HepG2 (cell line): ENCODE measurements around the gene LINGO3. TPM values are rescaled to one million over a fixed set of nuclear protein-coding genes. Genes with fewer than 3 reads are reported as not detected.

ENCODE experiments used
- ATAC-seq: fragments of 200-7000 bp; cut with Tn5 transposase; 3 replicates; pipeline ENCODE4 v1.9.1; 2020; ENCODE audit warnings: mild to moderate bottlenecking, moderate library complexity
- BruUV-seq: library from RNA; stranded (reverse); fragments of 400-500 nt; replicated peaks from 2 replicates; lab custom pipeline; 2021; lab: Mats Ljungman, UMichigan
- CTCF ChIA-PET: fragments of 300-600 bp; formaldehyde crosslinking; extraction: SDS; loops from one replicate; lab custom pipeline; 2021; ENCODE audit warnings: low total read pairs, inconsistent platforms, low intra/inter-chr PET ratio; lab: Yijun Ruan, JAX
- POLR2A ChIA-PET: fragments of 350-600 bp; sonication (Branson Sonifier 250); formaldehyde crosslinking; loops from one replicate; lab custom pipeline; 2020; ENCODE audit warnings: antibody characterized with exemption, inconsistent platforms; lab: Yijun Ruan, JAX
- DNase-seq: peaks from one replicate; pipeline ENCODE4 v3.0.0-alpha.2; 2015; ENCODE audit warnings: low spot score
- FAIRE-seq: peaks from 3 replicates; lab custom pipeline; 2011; peaks lifted over from hg19 to GRCh38; lab: Jason Lieb, UNC
- H2AFZ ChIP-seq: one replicate; pipeline ENCODE4 v1.6.1; 2011; ENCODE audit warnings: low read length, inconsistent platforms
- H3K27ac ChIP-seq: fragments of 300-600 bp; 3 replicates; pipeline ENCODE4 v1.8.0; 2011; ENCODE audit warnings: mixed run types, mild to moderate bottlenecking, mixed read lengths, low read length, inconsistent platforms; ENCODE audit not compliant: insufficient read depth; ENCODE audit errors: extremely low read length
- H3K27me3 ChIP-seq, 2 experiments: fragments of 200-600 bp in 1 of 2; 2 replicates in 1 of 2; 3 replicates in 1 of 2; pipeline versions ENCODE4 v1.6.0 to v1.8.0; 2011; ENCODE audit warnings: low read length in 2 of 2, mild to moderate bottlenecking in 2 of 2, moderate library complexity in 2 of 2, inconsistent platforms in 1 of 2; ENCODE audit not compliant: insufficient read depth in 2 of 2, control insufficient read depth in 1 of 2
- H3K36me3 ChIP-seq, 2 experiments: fragments of 200-600 bp in 1 of 2; replicated peaks in 1 of 2; 2 replicates in 1 of 2; 3 replicates in 1 of 2; pipeline versions ENCODE4 v1.5.1 to v1.8.0; 2011; ENCODE audit warnings: low read length in 2 of 2, inconsistent platforms in 1 of 2; ENCODE audit not compliant: insufficient read depth in 2 of 2, control insufficient read depth in 1 of 2
- H3K4me1 ChIP-seq: 2 replicates; pipeline ENCODE4 v1.5.1; 2012; ENCODE audit warnings: low read length, inconsistent platforms; ENCODE audit not compliant: insufficient read depth
- H3K4me2 ChIP-seq: 2 replicates; pipeline ENCODE4 v1.6.0; 2011; ENCODE audit warnings: low read depth, low read length, inconsistent platforms
- H3K4me3 ChIP-seq, 3 experiments: fragments of 200-600 bp in 1 of 3; sonication (generic), shearing (Covaris generic) in 1 of 3; replicated peaks in 1 of 3; 2 replicates each; pipeline ENCODE4 v1.5.1; 2011 to 2016; ENCODE audit warnings: low read length in 3 of 3, inconsistent platforms in 2 of 3, low read depth in 2 of 3, mild to moderate bottlenecking in 2 of 3, control low read depth in 1 of 3, mixed read lengths in 1 of 3; ENCODE audit not compliant: insufficient read depth in 1 of 3
- H3K79me2 ChIP-seq: one replicate; pipeline ENCODE4 v1.6.1; 2011; ENCODE audit warnings: low read length, inconsistent platforms; ENCODE audit not compliant: insufficient read depth
- H3K9ac ChIP-seq: 2 replicates; pipeline ENCODE4 v1.6.0; 2011; ENCODE audit warnings: mild to moderate bottlenecking, low read depth, low read length, inconsistent platforms; ENCODE audit not compliant: insufficient read depth
- H3K9me3 ChIP-seq: 2 replicates; pipeline ENCODE4 v1.5.1; 2012; ENCODE audit warnings: mild to moderate bottlenecking, low read length
- H4K20me1 ChIP-seq: 2 replicates; pipeline ENCODE4 v1.6.0; 2011; ENCODE audit warnings: inconsistent platforms, mild to moderate bottlenecking, low read length, moderate library complexity; ENCODE audit not compliant: insufficient read depth
- ARHGAP35 ChIP-seq: sonication (generic); formaldehyde crosslinking; IDR thresholded peaks from 2 replicates; pipeline ENCODE4 v1.9.0; 2022; ENCODE audit warnings: mild to moderate bottlenecking, inconsistent platforms, moderate library complexity, missing genetic modification reagents, borderline replicate concordance
- GTF2F1 ChIP-seq: fragments of 150-350 bp; IDR thresholded peaks from 2 replicates; pipeline ENCODE4 v1.6.1; 2014; ENCODE audit warnings: low read length
- HNRNPL ChIP-seq: fragments of 200-400 bp; formaldehyde crosslinking; IDR thresholded peaks from 2 replicates; pipeline ENCODE4 v1.6.1; 2017; ENCODE audit warnings: mild to moderate bottlenecking, low read depth, low read length
- KMT2A ChIP-seq: sonication (generic); formaldehyde crosslinking; IDR thresholded peaks from 2 replicates; pipeline ENCODE4 v1.4.0; 2020; ENCODE audit warnings: missing genetic modification reagents
- NFRKB ChIP-seq: fragments of 450-650 bp; IDR thresholded peaks from 2 replicates; pipeline ENCODE4 v1.6.1; 2017
- PPARG ChIP-seq: conservative IDR thresholded peaks from 2 replicates; pipeline ENCODE4 v1.6.1; 2016; ENCODE audit warnings: missing biosample characterization, missing genetic modification reagents
- SRF ChIP-seq: IDR thresholded peaks from 2 replicates; pipeline ENCODE4 v1.6.1; 2011; ENCODE audit warnings: mild to moderate bottlenecking, low read depth, low read length, moderate library complexity
- SSRP1 ChIP-seq: IDR thresholded peaks from 2 replicates; pipeline ENCODE4 v1.6.1; 2016; ENCODE audit warnings: control low read depth
- STAG1 ChIP-seq: sonication (generic); formaldehyde crosslinking; IDR thresholded peaks from 2 replicates; pipeline ENCODE4 v1.4.0; 2020; ENCODE audit warnings: missing genetic modification reagents
- TAF1 ChIP-seq: sonication (generic); formaldehyde crosslinking; IDR thresholded peaks from 2 replicates; pipeline ENCODE4 v1.4.0; 2020; ENCODE audit warnings: missing genetic modification reagents
- XRCC5 ChIP-seq: fragments of 200-400 bp; formaldehyde crosslinking; optimal IDR thresholded peaks from 2 replicates; pipeline ENCODE3; 2017; ENCODE audit warnings: mild to moderate bottlenecking, low read length
- ZBTB7A ChIP-seq: sonication (generic); formaldehyde crosslinking; IDR thresholded peaks from 2 replicates; pipeline ENCODE4 v1.8.0; 2022; ENCODE audit warnings: mild to moderate bottlenecking, missing genetic modification reagents
- ZFX ChIP-seq: sonication (generic); formaldehyde crosslinking; IDR thresholded peaks from 2 replicates; pipeline ENCODE4 v1.4.0; 2020; ENCODE audit warnings: mild to moderate bottlenecking, low read depth, missing genetic modification reagents, moderate library complexity
- ZNF337 ChIP-seq: sonication (generic); formaldehyde crosslinking; IDR thresholded peaks from 2 replicates; pipeline ENCODE4 v1.5.1; 2020; ENCODE audit warnings: missing genetic modification reagents, low read depth, mild to moderate bottlenecking, borderline replicate concordance
- ZNF577 ChIP-seq: sonication (generic); formaldehyde crosslinking; IDR thresholded peaks from 2 replicates; pipeline ENCODE4 v1.4.0; 2020; ENCODE audit warnings: mild to moderate bottlenecking, low read depth, missing genetic modification reagents, borderline replicate concordance
- ZNF616 ChIP-seq: sonication (generic); formaldehyde crosslinking; IDR thresholded peaks from 2 replicates; pipeline ENCODE4 v1.5.0; 2020; ENCODE audit warnings: low read depth, mild to moderate bottlenecking, missing genetic modification reagents
- ZNF629 ChIP-seq: sonication (generic); formaldehyde crosslinking; conservative IDR thresholded peaks from 2 replicates; pipeline ENCODE4 v1.5.0; 2020; ENCODE audit warnings: missing genetic modification reagents
- ZNF672 ChIP-seq: sonication (generic); formaldehyde crosslinking; IDR thresholded peaks from 2 replicates; pipeline ENCODE4 v1.8.1; 2022; ENCODE audit warnings: missing genetic modification reagents
- WGBS: methylation state at CpG from one replicate; pipeline ENCODE4 v1.1.6; 2017; ENCODE audit warnings: low lambda C conversion rate; 5-methylcytosine and 5-hydroxymethylcytosine counted together
- in situ Hi-C: cut with HindIII; loops from 2 replicates; pipeline ENCODE4 v1.10.0; 2017; ENCODE audit warnings: low pct_unique_long_range_greater_than_20kb; ENCODE audit not compliant: extremely low pct_ligation_motif_present
- intact Hi-C: fragments of 100-400 bp; cut with micrococcal nuclease; formaldehyde crosslinking; loops from one replicate; pipeline ENCODE4 v1.10.0; 2022; ENCODE audit not compliant: unreplicated experiment
- polyA plus RNA-seq, 8 experiments: library from polyadenylated mRNA; depleted of rRNA in 3 of 8; stranded (reverse) in 7 of 8; unstranded in 1 of 8; fragments of >200 nt; fragmentation: Illumina TruSeq in 4 of 8; extraction: Trizol in 4 of 8; gene quantifications; 2 replicates each; pipeline versions ENCODE4 v1.2.1 to v1.2.3, GENCODE V29; 2011 to 2016; ENCODE audit warnings: low read depth in 4 of 8, missing spikeins in 1 of 8, mixed read lengths in 1 of 8; ENCODE audit not compliant: insufficient read depth in 1 of 8
- total RNA-seq, 5 experiments: library from RNA; depleted of rRNA; stranded (reverse); fragments of >200 nt; fragmentation: Illumina TruSeq; extraction: Trizol; gene quantifications; 2 replicates each; pipeline ENCODE4 v1.2.3, GENCODE V29; 2016; ENCODE audit warnings: low read depth in 1 of 5
- TF ChIP-seq, protein P1 (sequence below): sonication (generic); formaldehyde crosslinking; IDR thresholded peaks from 2 replicates; pipeline ENCODE4 v1.4.0; 2020; ENCODE audit warnings: missing genetic modification reagents
- TF ChIP-seq, protein P2 (sequence below): sonication (generic); formaldehyde crosslinking; IDR thresholded peaks from 2 replicates; pipeline ENCODE4 v1.5.0; 2020; ENCODE audit warnings: mild to moderate bottlenecking, missing genetic modification reagents, moderate library complexity
- TF ChIP-seq, protein P3 (sequence below): IDR thresholded peaks from 2 replicates; pipeline ENCODE4 v1.6.1; 2016; ENCODE audit warnings: missing compliant biosample characterization, missing genetic modification reagents, borderline replicate concordance

LINGO3 gene
- total and polyA plus RNA-seq, 2 of the 13 experiments (the other 11 are each of a cell fraction or from before 2014, with no cell fraction given), result not detected

DNA sequence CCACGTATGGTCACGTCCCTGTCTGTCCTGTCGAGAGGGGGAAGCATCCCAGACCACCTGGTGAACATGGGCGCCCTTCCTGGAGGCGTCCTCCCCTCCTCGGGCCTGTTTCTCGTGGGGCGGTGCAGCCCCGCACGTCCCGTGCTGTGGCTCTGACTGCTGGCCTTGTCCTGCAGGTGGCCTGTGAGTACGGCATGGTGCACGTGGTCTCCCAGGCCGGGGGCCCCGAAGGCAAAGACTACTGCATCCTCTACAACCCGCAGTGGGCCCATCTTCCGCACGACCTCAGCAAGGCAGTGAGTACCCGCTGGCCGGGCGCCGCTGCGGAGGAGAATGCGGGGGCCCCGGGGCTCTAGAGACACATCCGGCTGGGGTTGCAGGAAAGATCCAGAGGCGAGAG is 26.5 kb upstream of the LINGO3 start (continued):
- no peak for TF ChIP-seq ZNF577 (CRISPR knock-in tag)
- TF ChIP-seq ARHGAP35 (CRISPR knock-in tag), result no peak
- TF ChIP-seq ZNF616 (CRISPR knock-in tag), result no peak
- no peak for TF ChIP-seq ZNF337 (CRISPR knock-in tag)
- no peak for TF ChIP-seq SRF
- TF ChIP-seq TAF1 (CRISPR knock-in tag), result no peak
- no peak for TF ChIP-seq ZNF672 (CRISPR knock-in tag)
- TF ChIP-seq, protein P1, sequence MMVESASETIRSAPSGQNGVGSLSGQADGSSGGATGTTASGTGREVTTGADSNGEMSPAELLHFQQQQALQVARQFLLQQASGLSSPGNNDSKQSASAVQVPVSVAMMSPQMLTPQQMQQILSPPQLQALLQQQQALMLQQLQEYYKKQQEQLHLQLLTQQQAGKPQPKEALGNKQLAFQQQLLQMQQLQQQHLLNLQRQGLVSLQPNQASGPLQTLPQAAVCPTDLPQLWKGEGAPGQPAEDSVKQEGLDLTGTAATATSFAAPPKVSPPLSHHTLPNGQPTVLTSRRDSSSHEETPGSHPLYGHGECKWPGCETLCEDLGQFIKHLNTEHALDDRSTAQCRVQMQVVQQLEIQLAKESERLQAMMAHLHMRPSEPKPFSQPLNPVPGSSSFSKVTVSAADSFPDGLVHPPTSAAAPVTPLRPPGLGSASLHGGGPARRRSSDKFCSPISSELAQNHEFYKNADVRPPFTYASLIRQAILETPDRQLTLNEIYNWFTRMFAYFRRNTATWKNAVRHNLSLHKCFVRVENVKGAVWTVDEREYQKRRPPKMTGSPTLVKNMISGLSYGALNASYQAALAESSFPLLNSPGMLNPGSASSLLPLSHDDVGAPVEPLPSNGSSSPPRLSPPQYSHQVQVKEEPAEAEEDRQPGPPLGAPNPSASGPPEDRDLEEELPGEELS (CRISPR knock-in tag), result no peak
- TF ChIP-seq SSRP1 (CRISPR knock-in tag), result no peak
- TF ChIP-seq NFRKB, result no peak
- no peak for TF ChIP-seq GTF2F1

DNA sequence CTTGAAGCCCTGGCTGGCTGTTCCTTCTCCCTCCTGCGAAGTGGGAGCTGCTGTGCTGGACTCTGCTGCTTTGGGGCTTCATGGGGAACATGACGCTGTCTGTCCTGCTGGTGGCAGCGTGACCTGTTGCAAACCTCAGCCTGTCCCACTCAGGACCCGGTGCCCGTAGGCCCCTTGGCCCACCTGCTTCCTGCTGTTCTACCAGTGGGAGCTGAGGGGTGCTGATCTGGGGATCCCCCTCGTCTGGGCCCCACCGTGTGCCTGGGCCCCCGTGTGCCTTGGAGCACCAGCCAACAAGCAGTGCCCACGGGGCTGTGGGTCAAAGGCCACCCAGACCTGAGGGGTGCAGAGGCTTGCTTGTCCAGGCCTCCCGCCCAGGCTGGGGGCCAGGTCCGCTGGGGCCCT is 25.9 kb upstream of the LINGO3 start:
- 38% methylated on average over 3 of the region's 11 CpGs for WGBS
- Histone ChIP-seq H4K20me1 (peaks cover 8% of the 10 kb centered on the region; the same call in 1 of the 2 replicates), H3K4me3 (peak overlapping the region in 1 of 3 experiments; percentile 45; a peak in 2 of 6 replicates), H3K27me3 (no peaks in the 10 kb centered on the region; a peak in 1 of 5 replicates), H3K79me2 (peaks cover 19% of the 10 kb centered on the region), H3K36me3 (no peaks in the 10 kb centered on the region), H3K27ac (no peak overlapping the region), H2AFZ (no peak overlapping the region), H3K4me1 (peaks cover 51% of the 10 kb centered on the region), H3K9me3 (no peaks in the 10 kb centered on the region), H3K4me2 (peak overlapping the region; percentile 57), H3K9ac (peak overlapping the region; percentile 33; the same call in 1 of the 2 replicates)
- intact Hi-C loops, result no loop called here
- DNase-seq, result no peak
- ChIA-PET CTCF (interaction anchor here (1.0 kb wide), 1 partner anchor 58 kb away, joined by 3 read pairs; no protein-coding TSS in a partner anchor), POLR2A (interaction anchor here (1.2 kb wide), 1 partner anchor 143 kb away, joined by 3 read pairs; no protein-coding TSS in a partner anchor)
- in situ Hi-C loops, result no loop called here
- peak; percentile 7; the same call in 1 of the 3 replicates for ATAC-seq
- no peak for FAIRE-seq
- TF ChIP-seq HNRNPL (0 out of 2 replicates have a peak, but pooled peaks have one; percentile 54), KMT2A (0 out of 2 replicates have a peak, but pooled peaks have one; percentile 9), XRCC5 (peak; percentile 27), ZBTB7A (CRISPR knock-in tag) (0 out of 2 replicates have a peak, but pooled peaks have one; percentile 30), ZFX (0 out of 2 replicates have a peak, but pooled peaks have one; percentile 10), ZNF629 (CRISPR knock-in tag) (no peak), PPARG (CRISPR knock-in tag) (0 out of 2 replicates have a peak, but pooled peaks have one; percentile 18), STAG1 (CRISPR knock-in tag) (peak; percentile 50)
- TF ChIP-seq, protein P2, sequence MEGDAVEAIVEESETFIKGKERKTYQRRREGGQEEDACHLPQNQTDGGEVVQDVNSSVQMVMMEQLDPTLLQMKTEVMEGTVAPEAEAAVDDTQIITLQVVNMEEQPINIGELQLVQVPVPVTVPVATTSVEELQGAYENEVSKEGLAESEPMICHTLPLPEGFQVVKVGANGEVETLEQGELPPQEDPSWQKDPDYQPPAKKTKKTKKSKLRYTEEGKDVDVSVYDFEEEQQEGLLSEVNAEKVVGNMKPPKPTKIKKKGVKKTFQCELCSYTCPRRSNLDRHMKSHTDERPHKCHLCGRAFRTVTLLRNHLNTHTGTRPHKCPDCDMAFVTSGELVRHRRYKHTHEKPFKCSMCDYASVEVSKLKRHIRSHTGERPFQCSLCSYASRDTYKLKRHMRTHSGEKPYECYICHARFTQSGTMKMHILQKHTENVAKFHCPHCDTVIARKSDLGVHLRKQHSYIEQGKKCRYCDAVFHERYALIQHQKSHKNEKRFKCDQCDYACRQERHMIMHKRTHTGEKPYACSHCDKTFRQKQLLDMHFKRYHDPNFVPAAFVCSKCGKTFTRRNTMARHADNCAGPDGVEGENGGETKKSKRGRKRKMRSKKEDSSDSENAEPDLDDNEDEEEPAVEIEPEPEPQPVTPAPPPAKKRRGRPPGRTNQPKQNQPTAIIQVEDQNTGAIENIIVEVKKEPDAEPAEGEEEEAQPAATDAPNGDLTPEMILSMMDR (CRISPR knock-in tag), result peak; percentile 67
- TF ChIP-seq, protein P3, sequence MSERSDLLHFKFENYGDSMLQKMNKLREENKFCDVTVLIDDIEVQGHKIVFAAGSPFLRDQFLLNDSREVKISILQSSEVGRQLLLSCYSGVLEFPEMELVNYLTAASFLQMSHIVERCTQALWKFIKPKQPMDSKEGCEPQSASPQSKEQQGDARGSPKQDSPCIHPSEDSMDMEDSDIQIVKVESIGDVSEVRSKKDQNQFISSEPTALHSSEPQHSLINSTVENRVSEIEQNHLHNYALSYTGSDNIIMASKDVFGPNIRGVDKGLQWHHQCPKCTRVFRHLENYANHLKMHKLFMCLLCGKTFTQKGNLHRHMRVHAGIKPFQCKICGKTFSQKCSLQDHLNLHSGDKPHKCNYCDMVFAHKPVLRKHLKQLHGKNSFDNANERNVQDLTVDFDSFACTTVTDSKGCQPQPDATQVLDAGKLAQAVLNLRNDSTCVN (CRISPR knock-in tag), result no peak
- no TSS peak for BruUV-seq
